Measurements from ENCODE around the gene CDHR3. TPM values are rescaled to one million over a fixed set of nuclear protein-coding genes. Genes with fewer than 3 reads are reported as not detected.

Gene CDHR3
- total and polyA plus RNA-seq, 2 donors (not counting 3 experiments of a cell fraction or from before 2014, with no cell fraction given) = 0.46 to 2.3 TPM

GRCh38 chr7:105971845-105972244 is 8.8 kb downstream of the CDHR3 start:
- H3K4me3 ChIP-seq (replicated peaks in 1 of 3; ENCODE audit: insufficient read depth in 1 of 3, low read depth in 1 of 3, low read length in 3 of 3) = no peak overlapping the region
- no peaks in the 10 kb centered on the region for H3K79me2 ChIP-seq (ENCODE audit: control insufficient read depth, insufficient read depth, low read length)
- FAIRE-seq (no peak), DNase-seq (ENCODE audit: low read depth, low spot score) (no peak)
- POLR2A ChIA-PET = no interaction called here
- no peak overlapping the region for H3K27ac ChIP-seq (ENCODE audit: insufficient read depth, low read depth, low read length)
- CTCF ChIA-PET = interaction anchor here (1.0 to 1.1 kb wide), 2 partner anchors 207 to 211 kb away, joined by 3 to 6 read pairs; no protein-coding TSS in a partner anchor
- H3K4me2 ChIP-seq (ENCODE audit: insufficient read depth, low read length) = no peak overlapping the region
- intact Hi-C loops (cut with micrococcal nuclease) (no loop called here), dilution Hi-C loops (cut with MboI; ENCODE audit: extremely low pct_ligation_motif_present, low sequenced_read_pairs) (no loop called here)
- no TSS peak for BruUV-seq (replicated peaks)
- H2AFZ ChIP-seq (ENCODE audit: low read depth, low read length) = no peak overlapping the region
- H4K20me1 ChIP-seq (replicated peaks; ENCODE audit: control insufficient read depth, extremely low read depth, insufficient read depth, low read length) = no peaks in the 10 kb centered on the region
- no peaks in the 10 kb centered on the region for H3K36me3 ChIP-seq (ENCODE audit: control insufficient read depth in 2 of 2, extremely low read depth in 1 of 2, insufficient read depth in 2 of 2, low read length in 2 of 2)
- H3K4me1 ChIP-seq (ENCODE audit: control insufficient read depth, extremely low read depth, insufficient read depth, low read length) = no peaks in the 10 kb centered on the region
- peaks cover 6 to 7% of the 10 kb centered on the region in 2 experiments for H3K27me3 ChIP-seq (ENCODE audit: control insufficient read depth in 2 of 2, insufficient read depth in 2 of 2, low read length in 2 of 2)
- TF ChIP-seq FOS (IDR thresholded peaks at IDR 0.05; ENCODE audit: borderline replicate concordance, insufficient read depth, low read length) (no peak), EZH2 (IDR thresholded peaks at IDR 0.05; ENCODE audit: borderline replicate concordance, low read depth, low read length, severe bottlenecking) (no peak), GATA2 (IDR thresholded peaks at IDR 0.05; ENCODE audit: insufficient read depth, insufficient read length, low read depth, low read length) (no peak), POLR2A (IDR thresholded peaks at IDR 0.05; ENCODE audit: low read depth, low read length) (no peak), MYC (IDR thresholded peaks at IDR 0.05; ENCODE audit: low read depth, low read length) (no peak), POLR2AphosphoS5 (IDR thresholded peaks at IDR 0.05; ENCODE audit: insufficient read depth, low read depth, low read length) (no peak), JUN (IDR thresholded peaks at IDR 0.05; ENCODE audit: borderline replicate concordance, insufficient read depth, insufficient read length, low read depth) (no peak), CTCF (IDR thresholded peaks at IDR 0.05; ENCODE audit: extremely low read depth in 1 of 2, insufficient read depth in 1 of 2, low read depth in 1 of 2, low read length in 2 of 2) (no peak)
- TF ChIP-seq, protein P1, sequence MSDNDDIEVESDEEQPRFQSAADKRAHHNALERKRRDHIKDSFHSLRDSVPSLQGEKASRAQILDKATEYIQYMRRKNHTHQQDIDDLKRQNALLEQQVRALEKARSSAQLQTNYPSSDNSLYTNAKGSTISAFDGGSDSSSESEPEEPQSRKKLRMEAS (IDR thresholded peaks at IDR 0.05; ENCODE audit: insufficient read depth, insufficient read length) = no peak
- no peak overlapping the region for H3K9ac ChIP-seq (replicated peaks; ENCODE audit: extremely low read depth, insufficient read depth, low read length)
- H3K9me3 ChIP-seq (replicated peaks; ENCODE audit: control insufficient read depth, insufficient read depth, low read length) = no peaks in the 10 kb centered on the region
- H3K9me1 ChIP-seq (replicated peaks; ENCODE audit: control insufficient read depth, extremely low read depth, insufficient read depth, low read length) = no peaks in the 10 kb centered on the region

Data from endothelial cell of umbilical vein (primary cell).